ENCODE data around the gene MICALL2.

Gene MICALL2

DNA sequence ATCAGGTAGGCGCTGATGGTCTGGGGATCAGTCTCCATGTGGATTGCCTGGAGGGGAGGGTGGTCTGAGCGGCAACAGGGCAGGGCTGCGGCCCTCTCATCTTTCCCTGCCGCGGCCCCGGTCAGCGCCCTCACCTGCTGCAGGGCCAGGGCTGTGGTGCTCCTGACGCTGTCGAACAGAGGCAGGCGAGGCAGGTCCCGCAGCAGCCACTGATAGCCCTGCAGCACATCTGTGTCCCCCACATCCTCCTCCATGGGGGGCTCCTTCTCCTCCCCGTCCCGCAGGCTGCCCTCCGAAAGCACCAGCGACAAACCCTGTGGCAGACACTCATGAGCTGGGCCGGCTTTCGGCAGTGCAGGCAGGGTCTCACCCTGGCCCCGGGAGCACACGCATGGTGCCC lies 25.9 kb upstream of the MICALL2 start:
- TF ChIP-seq, protein P1, sequence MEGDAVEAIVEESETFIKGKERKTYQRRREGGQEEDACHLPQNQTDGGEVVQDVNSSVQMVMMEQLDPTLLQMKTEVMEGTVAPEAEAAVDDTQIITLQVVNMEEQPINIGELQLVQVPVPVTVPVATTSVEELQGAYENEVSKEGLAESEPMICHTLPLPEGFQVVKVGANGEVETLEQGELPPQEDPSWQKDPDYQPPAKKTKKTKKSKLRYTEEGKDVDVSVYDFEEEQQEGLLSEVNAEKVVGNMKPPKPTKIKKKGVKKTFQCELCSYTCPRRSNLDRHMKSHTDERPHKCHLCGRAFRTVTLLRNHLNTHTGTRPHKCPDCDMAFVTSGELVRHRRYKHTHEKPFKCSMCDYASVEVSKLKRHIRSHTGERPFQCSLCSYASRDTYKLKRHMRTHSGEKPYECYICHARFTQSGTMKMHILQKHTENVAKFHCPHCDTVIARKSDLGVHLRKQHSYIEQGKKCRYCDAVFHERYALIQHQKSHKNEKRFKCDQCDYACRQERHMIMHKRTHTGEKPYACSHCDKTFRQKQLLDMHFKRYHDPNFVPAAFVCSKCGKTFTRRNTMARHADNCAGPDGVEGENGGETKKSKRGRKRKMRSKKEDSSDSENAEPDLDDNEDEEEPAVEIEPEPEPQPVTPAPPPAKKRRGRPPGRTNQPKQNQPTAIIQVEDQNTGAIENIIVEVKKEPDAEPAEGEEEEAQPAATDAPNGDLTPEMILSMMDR (IDR thresholded peaks at IDR 0.05; ENCODE audit: borderline replicate concordance, insufficient read depth, low read depth, low read length), result no peak
- H3K4me3 ChIP-seq (ENCODE audit: low read depth, low read length), result no peak overlapping the region

DNA sequence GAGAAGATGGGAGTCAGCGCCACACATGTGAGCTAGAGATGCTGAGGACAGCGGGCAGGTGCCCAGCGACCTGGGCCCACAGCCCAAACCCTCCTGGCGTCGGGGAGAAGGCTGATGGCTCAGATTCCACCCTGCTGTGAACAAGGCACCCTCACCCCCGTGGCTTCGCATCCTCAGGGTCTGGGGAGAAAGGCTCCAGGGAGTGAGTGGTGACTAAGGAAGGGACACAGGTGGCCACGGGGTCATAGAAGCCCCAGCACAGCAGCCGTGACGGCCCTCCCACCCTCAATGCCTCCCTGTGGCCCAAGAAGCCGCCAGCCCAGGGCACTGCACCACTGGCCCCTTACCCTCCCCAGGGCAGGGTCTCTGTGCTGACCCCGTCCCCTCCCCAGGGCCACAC lies 25.3 kb upstream of the MICALL2 start:
- no peak overlapping the region for H3K4me3 ChIP-seq (ENCODE audit: low read depth, low read length)
- TF ChIP-seq, protein P1 (IDR thresholded peaks at IDR 0.05; ENCODE audit: borderline replicate concordance, insufficient read depth, low read depth, low read length), result no peak

DNA sequence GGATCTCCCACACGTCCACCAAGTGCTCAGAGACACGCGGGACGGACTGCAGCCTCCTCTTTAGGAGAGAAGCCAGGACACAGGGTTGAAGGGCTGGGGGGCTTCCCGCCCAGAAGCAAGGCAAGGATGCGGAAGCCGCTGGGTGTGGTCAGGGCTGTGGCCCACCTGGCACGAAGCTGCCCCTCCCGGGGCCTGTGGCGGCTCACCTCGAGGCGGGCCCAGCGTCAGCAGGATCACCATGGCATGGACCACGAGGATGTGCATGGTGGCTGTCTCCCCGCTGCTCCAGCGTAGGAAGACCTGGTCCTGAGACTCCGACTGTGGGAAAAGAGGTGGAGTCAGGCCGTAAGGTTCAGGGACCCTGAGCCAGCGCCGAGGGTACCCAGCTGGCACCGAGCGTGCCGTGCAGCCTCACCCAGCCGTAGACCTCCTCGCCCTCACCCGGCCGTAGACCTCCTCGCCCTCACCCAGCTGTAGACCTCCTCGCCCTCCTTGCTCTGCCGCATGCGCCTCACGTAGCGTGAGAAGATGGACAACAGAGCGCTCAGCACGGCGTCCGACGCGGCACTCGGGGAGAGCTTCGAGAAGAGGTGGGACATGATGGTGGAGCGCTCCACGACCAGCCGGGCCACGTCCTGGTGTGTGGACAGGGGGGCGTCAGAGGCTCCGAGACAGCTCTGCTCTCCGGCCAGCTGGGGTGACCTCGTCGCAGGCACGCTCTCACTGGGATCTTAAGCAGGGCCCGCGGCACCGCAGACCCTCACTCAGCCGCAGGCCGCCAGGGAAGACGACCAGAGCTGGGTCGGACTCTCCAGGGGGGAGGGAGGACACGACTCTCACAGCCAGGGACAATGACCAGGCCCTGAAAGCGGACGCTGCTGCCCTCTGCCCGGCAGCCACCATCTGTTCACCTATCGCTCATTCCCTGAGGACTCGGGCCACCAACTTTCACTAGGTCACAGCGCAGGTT lies 24.6 kb upstream of the MICALL2 start:
- no peak overlapping the region for H3K4me3 ChIP-seq (ENCODE audit: low read depth, low read length)
- TF ChIP-seq, protein P1 (IDR thresholded peaks at IDR 0.05; ENCODE audit: borderline replicate concordance, insufficient read depth, low read depth, low read length), result no peak

DNA sequence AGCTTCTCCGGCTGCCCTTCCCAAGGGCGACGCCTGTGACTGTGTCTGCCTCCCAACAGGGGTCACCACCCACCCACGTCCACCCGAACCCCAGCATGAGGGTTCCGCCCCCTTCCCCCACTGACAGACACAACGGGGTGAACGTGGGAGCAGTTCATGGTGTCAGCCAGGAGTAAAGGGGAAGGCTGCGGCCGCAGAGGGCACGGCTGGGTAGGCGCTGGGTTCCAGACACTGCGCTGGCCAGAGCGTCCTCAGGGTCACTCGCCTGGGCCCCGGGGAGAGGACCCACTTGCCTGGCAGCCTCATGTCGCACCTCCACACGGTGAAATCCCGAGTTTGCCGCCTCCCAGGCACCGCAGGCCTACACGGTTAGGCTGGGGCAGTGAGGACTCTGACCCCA lies 23.8 kb upstream of the MICALL2 start:
- TF ChIP-seq, protein P1 (IDR thresholded peaks at IDR 0.05; ENCODE audit: borderline replicate concordance, insufficient read depth, low read depth, low read length), result no peak

DNA sequence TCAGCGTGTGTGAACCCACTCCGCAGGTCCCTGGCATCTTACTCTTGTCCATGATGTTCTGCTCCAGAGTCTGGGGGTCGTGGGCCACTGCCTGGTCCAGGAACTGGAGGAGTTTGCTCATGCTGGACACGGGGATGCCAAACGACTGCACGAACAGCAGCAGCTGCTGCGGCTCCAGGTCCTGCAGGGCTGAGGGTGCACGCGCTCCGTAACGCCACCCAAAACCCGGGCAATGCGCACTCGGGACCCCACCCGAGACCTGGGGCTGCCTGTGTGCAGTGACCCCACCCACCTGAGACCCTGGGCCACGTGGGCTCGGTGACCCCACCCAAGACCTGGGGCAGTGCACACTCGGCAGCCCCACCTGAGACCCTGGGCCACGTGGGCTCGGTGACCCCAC lies 22.0 kb upstream of the MICALL2 start:
- TF ChIP-seq, protein P1 (IDR thresholded peaks at IDR 0.05; ENCODE audit: borderline replicate concordance, insufficient read depth, low read depth, low read length), result no peak
- no peak overlapping the region for H3K4me3 ChIP-seq (ENCODE audit: low read depth, low read length)

More for the DNA sequence above, 23.8 kb upstream of the MICALL2 start:
- H3K4me3 ChIP-seq (ENCODE audit: low read depth, low read length), result no peak overlapping the region

DNA sequence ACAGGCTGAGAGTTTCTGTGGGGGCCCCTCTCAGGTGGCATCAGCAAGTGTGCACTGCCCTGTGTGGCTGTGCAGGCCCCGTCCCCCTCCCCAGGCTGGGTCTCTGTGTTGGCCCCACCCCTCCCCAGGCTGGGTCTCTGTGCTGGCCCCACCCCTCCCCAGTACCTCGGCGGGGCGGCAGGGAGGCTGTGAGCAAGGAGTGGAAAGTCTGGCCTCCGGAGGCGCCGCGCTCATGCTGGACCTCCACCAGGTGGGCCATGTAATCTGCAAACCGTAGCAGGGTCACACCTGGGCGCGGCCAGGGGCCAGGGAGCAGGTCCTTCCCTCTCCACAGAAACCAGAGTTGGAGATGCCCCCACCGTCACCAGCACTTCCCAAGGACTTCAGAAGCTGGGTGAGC lies 21.4 kb upstream of the MICALL2 start:
- TF ChIP-seq, protein P1 (IDR thresholded peaks at IDR 0.05; ENCODE audit: borderline replicate concordance, insufficient read depth, low read depth, low read length), result no peak
- no peak overlapping the region for H3K4me3 ChIP-seq (ENCODE audit: low read depth, low read length)

DNA sequence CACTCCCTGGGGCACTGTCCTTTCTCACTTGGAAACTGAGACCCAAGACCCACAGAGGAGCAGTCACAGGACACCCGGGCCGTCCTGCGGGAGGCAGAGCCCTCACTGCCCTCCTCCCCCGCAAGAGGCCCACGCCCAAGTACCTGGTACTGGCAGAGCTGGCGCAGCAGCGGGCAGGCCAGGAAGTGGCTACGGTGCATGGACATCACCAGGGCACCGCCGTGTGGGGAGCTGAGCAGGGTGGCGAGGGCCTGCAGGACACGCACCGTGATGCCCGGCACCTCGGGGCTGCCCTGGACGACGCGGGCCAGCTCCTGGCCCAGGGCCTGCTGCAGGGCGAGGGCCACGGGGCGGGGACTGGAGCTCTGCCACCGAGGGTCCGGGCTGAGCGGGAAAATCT lies 20.0 kb upstream of the MICALL2 start:
- no peak overlapping the region for H3K4me3 ChIP-seq (ENCODE audit: low read depth, low read length)
- TF ChIP-seq, protein P1 (IDR thresholded peaks at IDR 0.05; ENCODE audit: borderline replicate concordance, insufficient read depth, low read depth, low read length), result no peak
